ENCODE data around the gene CAMK2A. TPM values are rescaled to one million over a fixed set of nuclear protein-coding genes. Genes with fewer than 3 reads are reported as not detected.
"Not testable (repeated sequence)": the region's sequence is repeated elsewhere in the genome, so short reads cannot be mapped to it uniquely, and the experiment has no call there.

The CAMK2A gene
- total RNA-seq, 4 donors from 2014 or later = 32.0 to 78.1 (median 48.6) TPM

GRCh38 chr5:150252489-150252888 lies 37.1 kb downstream of the CAMK2A start:
- TF ChIP-seq POLR2A (IDR thresholded peaks at IDR 0.05) (no peak), CTCF (IDR thresholded peaks at IDR 0.05 in 4 of 5, conservative IDR thresholded peaks at IDR 0.05 in 1 of 5) (no peak)
- Histone ChIP-seq H3K36me3 (no peaks in the 10 kb centered on the region), H3K4me1 (peaks cover 4 to 6% of the 10 kb centered on the region in 2 donors), H3K27me3 (no peaks in the 10 kb centered on the region), H3K4me3 (no peak overlapping the region), H3K9me3 (no peaks in the 10 kb centered on the region), H3K27ac (no peak overlapping the region)
- ATAC-seq (no peak), DNase-seq (no peak)
- in situ Hi-C loops (cut with MboI; ENCODE audit: low sequenced_read_pairs in 4 of 4) = no loop called here
- intact Hi-C loops (cut with DNase I; ENCODE audit: low total_unique reads) = no loop called here

GRCh38 chr5:150251504-150251903 lies 38.1 kb downstream of the CAMK2A start:
- TF ChIP-seq CTCF (IDR thresholded peaks at IDR 0.05 in 4 of 5, conservative IDR thresholded peaks at IDR 0.05 in 1 of 5) (no peak), POLR2A (IDR thresholded peaks at IDR 0.05) (no peak)
- intact Hi-C loops (cut with DNase I; ENCODE audit: low total_unique reads) = no loop called here

GRCh38 chr5:150249744-150250143 lies 39.8 kb downstream of the CAMK2A start:
- Histone ChIP-seq H3K9me3 (no peaks in the 10 kb centered on the region), H3K27me3 (no peaks in the 10 kb centered on the region), H3K27ac (no peak overlapping the region), H3K4me1 (peaks cover 25 to 28% of the 10 kb centered on the region in 2 donors), H3K4me3 (no peak overlapping the region), H3K36me3 (no peaks in the 10 kb centered on the region)
- TF ChIP-seq POLR2A (IDR thresholded peaks at IDR 0.05) (no peak), CTCF (IDR thresholded peaks at IDR 0.05 in 4 of 5, conservative IDR thresholded peaks at IDR 0.05 in 1 of 5) (no peak)
- in situ Hi-C loops (cut with MboI; ENCODE audit: low sequenced_read_pairs in 4 of 4) (no loop called here), intact Hi-C loops (cut with DNase I; ENCODE audit: low total_unique reads) (loop anchor here (10.0 kb wide), 1 partner anchor 515 kb away; the partner anchor contains the start of gene PPARGC1B)
- DNase-seq = no peak
- no peak for ATAC-seq

More at GRCh38 chr5:150251504-150251903, 38.1 kb downstream of the CAMK2A start:
- Histone ChIP-seq H3K36me3 (no peaks in the 10 kb centered on the region), H3K9me3 (no peaks in the 10 kb centered on the region), H3K4me3 (no peak overlapping the region), H3K27me3 (no peaks in the 10 kb centered on the region), H3K4me1 (peaks cover 12 to 14% of the 10 kb centered on the region in 2 donors), H3K27ac (no peak overlapping the region)
- ATAC-seq (no peak), DNase-seq (no peak)
- in situ Hi-C loops (cut with MboI; ENCODE audit: low sequenced_read_pairs in 4 of 4) = no loop called here

GRCh38 chr5:150248946-150249345 lies 40.6 kb downstream of the CAMK2A start:
- TF ChIP-seq POLR2A (IDR thresholded peaks at IDR 0.05) (no peak), CTCF (IDR thresholded peaks at IDR 0.05 in 4 of 5, conservative IDR thresholded peaks at IDR 0.05 in 1 of 5) (no peak)
- H3K4me3 ChIP-seq = no peak overlapping the region
- ATAC-seq = no peak
- H3K4me1 ChIP-seq = peaks cover 33 to 36% of the 10 kb centered on the region in 2 donors
- H3K27ac ChIP-seq = no peak overlapping the region
- no peaks in the 10 kb centered on the region for H3K9me3 ChIP-seq
- no peaks in the 10 kb centered on the region for H3K36me3 ChIP-seq
- in situ Hi-C loops (cut with MboI; ENCODE audit: low sequenced_read_pairs in 4 of 4) (no loop called here), intact Hi-C loops (cut with DNase I; ENCODE audit: low total_unique reads) (loop anchor here (10.0 kb wide), 1 partner anchor 514 kb away; the partner anchor contains the start of gene PPARGC1B)
- no peak for DNase-seq
- H3K27me3 ChIP-seq = no peaks in the 10 kb centered on the region

- H3K4me3 ChIP-seq; DNase-seq; H3K36me3 ChIP-seq; H3K27me3 ChIP-seq; H3K9me3 ChIP-seq; H3K27ac ChIP-seq; in situ Hi-C loops (cut with MboI; ENCODE audit: low sequenced_read_pairs in 4 of 4); ATAC-seq: not testable (repeated sequence)
- intact Hi-C loops (cut with DNase I; ENCODE audit: low total_unique reads) = loop anchor here (10.0 kb wide), 1 partner anchor 514 kb away; the partner anchor contains the start of gene PPARGC1B
- peaks cover 37 to 41% of the 10 kb centered on the region in 2 donors for H3K4me1 ChIP-seq
Measured at GRCh38 chr5:150248493-150248892, 41.1 kb downstream of the CAMK2A start.

All from gastrocnemius medialis (tissue), 4 donors.